Vagina (tissue), 2 donors: Measurements from ENCODE around the gene RBM19. TPM values are rescaled to one million over a fixed set of nuclear protein-coding genes. Genes with fewer than 3 reads are reported as not detected.
A peak's percentile ranks its signal among the peaks of the same experiment; 100 is the strongest.

Experiments used
- DNase-seq, 2 donors: peaks; one replicate each; pipeline ENCODE4 v3.0.0-alpha.2; 2017; ENCODE audit errors: extremely low spot score in 2 of 2
- H3K27ac ChIP-seq: fragments of 200-600 bp; sonication (generic); one replicate; pipeline ENCODE4 v1.5.1; 2019
- H3K27me3 ChIP-seq: fragments of 200-600 bp; sonication (generic); one replicate; pipeline ENCODE4 v1.5.1; 2019
- H3K36me3 ChIP-seq, 2 donors: fragments of 200-600 bp; sonication (generic); one replicate each; pipeline ENCODE4 v1.5.1; 2017 to 2019
- H3K4me1 ChIP-seq: fragments of 200-600 bp; sonication (generic); one replicate; pipeline ENCODE4 v1.5.1; 2019
- H3K4me3 ChIP-seq, 2 donors: fragments of 200-600 bp; sonication (generic); 1 replicate in 1 of 2; 2 replicates in 1 of 2; pipeline ENCODE4 v1.5.1; 2016 to 2019
- H3K9me3 ChIP-seq: fragments of 200-600 bp; sonication (generic); one replicate; pipeline ENCODE4 v1.5.1; 2019
- POLR2A ChIP-seq, 2 donors: fragments of 450-650 bp; IDR thresholded peaks; one replicate each; pipeline ENCODE4 v1.6.1; 2017; ENCODE audit warnings: antibody characterized with exemption in 2 of 2, mild to moderate bottlenecking in 2 of 2, moderate library complexity in 2 of 2
- POLR2AphosphoS5 ChIP-seq, 2 donors: sonication (generic); formaldehyde crosslinking; IDR thresholded peaks; one replicate each; pipeline ENCODE4 v1.9.0; 2017; ENCODE audit warnings: antibody characterized with exemption in 2 of 2, mild to moderate bottlenecking in 2 of 2, low read depth in 1 of 2; ENCODE audit not compliant: insufficient read depth in 1 of 2
- intact Hi-C: fragments of 100-400 bp; cut with DNase I; formaldehyde crosslinking; loops from one replicate; pipeline ENCODE4 v1.15.1; 2023
- total RNA-seq: library from RNA; depleted of rRNA; stranded (reverse); fragments of >200 nt; gene quantifications from one replicate; pipeline ENCODE4 v1.2.3, GENCODE V29; 2016
- TF ChIP-seq, protein P1 (sequence below), 3 experiments: fragments of 450-650 bp in 2 of 3; fragments of 200-600 bp in 1 of 3; sonication (generic) in 1 of 3; IDR thresholded peaks; one replicate each; pipeline ENCODE4 v1.5.1; 2017 to 2019; ENCODE audit warnings: antibody characterized with exemption in 3 of 3, mild to moderate bottlenecking in 2 of 3, moderate library complexity in 2 of 3

Gene RBM19
- 25.5 TPM for total RNA-seq

GRCh38 chr12:113965951-113966797, at the start of gene RBM19:
TSS of gene RBM19 (minus strand) at chr12:113966325. CDS start at chr12:113966227, 98 bp downstream.
- no peaks in the 10 kb centered on the region for H3K27me3 ChIP-seq
- H3K4me1 ChIP-seq = peaks cover 16% of the 10 kb centered on the region
- DNase-seq = peak; percentile 97 to 99
- TF ChIP-seq, protein P1, sequence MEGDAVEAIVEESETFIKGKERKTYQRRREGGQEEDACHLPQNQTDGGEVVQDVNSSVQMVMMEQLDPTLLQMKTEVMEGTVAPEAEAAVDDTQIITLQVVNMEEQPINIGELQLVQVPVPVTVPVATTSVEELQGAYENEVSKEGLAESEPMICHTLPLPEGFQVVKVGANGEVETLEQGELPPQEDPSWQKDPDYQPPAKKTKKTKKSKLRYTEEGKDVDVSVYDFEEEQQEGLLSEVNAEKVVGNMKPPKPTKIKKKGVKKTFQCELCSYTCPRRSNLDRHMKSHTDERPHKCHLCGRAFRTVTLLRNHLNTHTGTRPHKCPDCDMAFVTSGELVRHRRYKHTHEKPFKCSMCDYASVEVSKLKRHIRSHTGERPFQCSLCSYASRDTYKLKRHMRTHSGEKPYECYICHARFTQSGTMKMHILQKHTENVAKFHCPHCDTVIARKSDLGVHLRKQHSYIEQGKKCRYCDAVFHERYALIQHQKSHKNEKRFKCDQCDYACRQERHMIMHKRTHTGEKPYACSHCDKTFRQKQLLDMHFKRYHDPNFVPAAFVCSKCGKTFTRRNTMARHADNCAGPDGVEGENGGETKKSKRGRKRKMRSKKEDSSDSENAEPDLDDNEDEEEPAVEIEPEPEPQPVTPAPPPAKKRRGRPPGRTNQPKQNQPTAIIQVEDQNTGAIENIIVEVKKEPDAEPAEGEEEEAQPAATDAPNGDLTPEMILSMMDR (IDR thresholded peaks at IDR 0.05) = peak; percentile 79 to 89 (median 82)
- TF ChIP-seq POLR2AphosphoS5 (IDR thresholded peaks at IDR 0.05; ENCODE audit: insufficient read depth in 1 of 2, low read depth in 1 of 2) (peak; percentile 89 to 99), POLR2A (IDR thresholded peaks at IDR 0.05) (no peak)
- intact Hi-C loops = no loop called here
- peak within 1 kb of the TSS; percentile 69 for H3K27ac ChIP-seq
- no peaks in the 10 kb centered on the region for H3K9me3 ChIP-seq
- peak within 1 kb of the TSS; percentile 77 to 87 for H3K4me3 ChIP-seq
- peaks cover 0 to 11% of the 10 kb centered on the region in 2 donors for H3K36me3 ChIP-seq

DNA sequence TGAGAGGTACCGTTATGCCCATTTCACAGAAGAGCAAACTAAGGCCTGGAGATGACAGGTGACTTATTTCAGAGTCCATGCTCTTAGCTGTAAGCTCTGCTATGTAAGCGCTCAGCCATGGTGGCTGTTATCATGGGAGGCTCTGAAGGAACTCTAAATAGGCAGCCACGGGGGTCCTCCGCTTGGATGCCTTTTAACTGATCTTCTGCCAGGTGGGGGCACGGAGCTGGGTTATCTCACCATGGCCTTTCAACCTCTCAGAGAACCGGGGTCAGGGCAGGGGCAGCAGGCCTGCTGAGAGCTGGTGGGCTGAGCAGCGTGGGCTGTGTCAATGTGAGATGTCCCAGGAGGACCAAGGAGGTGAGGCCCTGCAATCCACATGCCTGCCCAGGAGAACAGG, 49.7 kb upstream of the RBM19 start:
- Histone ChIP-seq H3K27me3 (no peaks in the 10 kb centered on the region), H3K4me1 (no peaks in the 10 kb centered on the region), H3K4me3 (no peak overlapping the region), H3K9me3 (no peaks in the 10 kb centered on the region), H3K27ac (no peak overlapping the region), H3K36me3 (no peaks in the 10 kb centered on the region)
- intact Hi-C loops = no loop called here
- DNase-seq = no peak
- TF ChIP-seq, protein P1 (IDR thresholded peaks at IDR 0.05) = no peak
- TF ChIP-seq POLR2AphosphoS5 (IDR thresholded peaks at IDR 0.05; ENCODE audit: insufficient read depth in 1 of 2, low read depth in 1 of 2) = no peak
- no peak for TF ChIP-seq POLR2A (IDR thresholded peaks at IDR 0.05)

- Histone ChIP-seq H3K27me3 (no peaks in the 10 kb centered on the region), H3K4me1 (no peaks in the 10 kb centered on the region), H3K36me3 (no peaks in the 10 kb centered on the region), H3K4me3 (no peak overlapping the region), H3K9me3 (no peaks in the 10 kb centered on the region), H3K27ac (no peak overlapping the region)
- DNase-seq = no peak
- no peak for TF ChIP-seq POLR2AphosphoS5 (IDR thresholded peaks at IDR 0.05; ENCODE audit: insufficient read depth in 1 of 2, low read depth in 1 of 2)
- TF ChIP-seq, protein P1 (IDR thresholded peaks at IDR 0.05) = no peak
- TF ChIP-seq POLR2A (IDR thresholded peaks at IDR 0.05) = no peak
- intact Hi-C loops = no loop called here
These were observed 47.6 kb upstream of the RBM19 start for GRCh38 chr12:114013575-114014345.

DNA sequence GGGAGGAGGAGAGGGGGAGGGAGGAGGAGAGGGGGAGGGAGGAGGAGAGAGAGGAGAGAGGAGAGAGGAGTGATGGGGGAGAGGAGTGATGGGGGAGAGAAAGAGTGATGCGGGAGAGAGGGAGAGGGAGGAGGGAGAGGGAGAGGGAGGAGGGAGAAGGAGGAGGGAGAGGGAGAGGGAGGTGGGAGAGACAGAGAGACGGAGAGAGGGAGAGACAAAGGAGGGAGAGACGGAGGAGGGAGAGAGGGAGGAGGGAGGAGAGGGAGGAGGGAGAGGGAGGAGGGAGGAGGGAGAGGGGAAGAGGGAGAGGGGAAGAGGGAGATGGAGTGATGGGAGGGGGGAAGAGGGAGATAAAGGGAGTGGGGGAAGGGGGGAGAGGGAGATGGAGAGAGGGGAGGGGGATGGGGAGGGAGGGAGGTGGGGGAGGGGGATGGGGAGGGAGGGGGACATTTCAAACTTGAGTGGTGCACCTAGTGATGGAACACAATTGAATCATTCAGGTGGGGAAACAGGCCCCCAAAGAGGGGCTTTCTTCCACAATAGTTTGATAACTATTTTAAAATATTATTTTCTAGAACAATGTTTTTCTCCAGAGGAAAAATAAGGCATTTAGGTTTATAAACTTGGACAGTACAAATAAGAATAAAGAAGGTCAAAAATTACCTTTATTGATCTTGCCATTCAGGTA, 46.8 kb upstream of the RBM19 start:
- no peaks in the 10 kb centered on the region for H3K9me3 ChIP-seq
- intact Hi-C loops = no loop called here
- H3K27ac ChIP-seq = no peak overlapping the region
- H3K4me3 ChIP-seq = no peak overlapping the region
- no peaks in the 10 kb centered on the region for H3K27me3 ChIP-seq
- H3K36me3 ChIP-seq = no peaks in the 10 kb centered on the region
- TF ChIP-seq POLR2A (IDR thresholded peaks at IDR 0.05) = no peak
- TF ChIP-seq, protein P1 (IDR thresholded peaks at IDR 0.05) = no peak
- no peak for TF ChIP-seq POLR2AphosphoS5 (IDR thresholded peaks at IDR 0.05; ENCODE audit: insufficient read depth in 1 of 2, low read depth in 1 of 2)
- no peaks in the 10 kb centered on the region for H3K4me1 ChIP-seq
- no peak for DNase-seq
